ENCODE measurements around the gene THAP8.
A peak's percentile ranks its signal among the peaks of the same experiment; 100 is the strongest.
"Not testable (repeated sequence)": the region's sequence is repeated elsewhere in the genome, so short reads cannot be mapped to it uniquely, and the experiment has no call there.

The THAP8 gene

DNA sequence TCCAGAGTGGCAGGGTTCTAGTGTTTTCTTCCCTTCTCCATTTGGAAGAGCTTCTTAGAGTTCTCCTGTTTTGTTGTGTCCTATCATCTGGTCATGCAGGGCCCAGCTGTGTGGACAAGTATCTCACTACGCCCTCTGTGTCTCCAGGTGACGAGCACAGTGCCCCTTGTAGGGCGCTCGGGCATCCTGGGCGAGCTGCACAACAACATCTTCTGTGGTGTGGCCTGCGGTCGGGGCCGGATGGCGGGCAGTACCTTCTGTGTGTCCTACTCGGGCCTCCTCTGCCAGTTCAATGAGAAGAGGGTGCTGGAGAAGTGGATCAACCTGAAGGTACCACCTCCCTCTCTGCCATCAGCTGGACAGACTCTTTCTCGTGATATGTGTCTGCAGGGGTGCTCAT is 13.6 kb upstream of the THAP8 start:
- no peak for DNase-seq

DNA sequence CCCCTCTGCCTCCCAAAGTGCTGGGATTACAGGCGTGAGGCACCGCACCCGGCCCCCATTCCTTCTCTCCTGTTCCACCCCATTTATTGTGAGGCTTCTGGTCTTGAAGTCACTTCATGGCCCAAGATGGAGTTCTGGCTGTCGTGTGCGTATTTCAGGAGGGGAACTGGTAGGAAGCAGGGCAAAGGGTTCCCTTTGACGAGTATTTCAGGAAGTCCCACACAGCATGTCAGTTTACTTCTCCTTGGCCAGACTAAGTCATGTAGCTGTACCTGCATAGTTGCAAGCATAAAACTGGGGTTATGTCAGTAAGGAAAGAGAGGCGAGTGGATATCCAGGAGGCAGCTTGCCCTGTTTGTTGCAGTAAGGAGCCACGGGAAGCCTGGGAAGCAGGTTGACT is 10.7 kb upstream of the THAP8 start:
- peak in 1 of 2 donors; percentile 40 for DNase-seq

DNA sequence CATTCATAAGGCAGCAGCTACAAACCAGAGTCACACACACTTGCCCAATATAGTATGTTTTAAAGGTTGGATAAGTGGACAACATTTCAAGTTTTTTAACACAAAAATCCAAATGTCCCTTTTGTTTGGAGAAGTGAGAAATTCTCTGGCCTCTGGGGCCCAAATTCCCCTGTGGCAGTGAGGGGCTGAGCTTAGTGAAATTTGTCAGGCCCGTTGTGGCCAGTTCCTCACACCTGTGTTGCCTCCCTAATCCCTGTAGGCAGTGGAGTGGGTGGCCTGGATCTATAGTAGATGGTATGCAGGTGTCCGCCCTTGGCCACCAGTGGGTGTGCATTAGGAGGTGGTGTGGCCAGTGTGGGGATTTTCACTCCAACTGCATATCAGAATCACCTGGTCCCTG is 7.3 kb upstream of the THAP8 start:
- DNase-seq, result no peak

DNA sequence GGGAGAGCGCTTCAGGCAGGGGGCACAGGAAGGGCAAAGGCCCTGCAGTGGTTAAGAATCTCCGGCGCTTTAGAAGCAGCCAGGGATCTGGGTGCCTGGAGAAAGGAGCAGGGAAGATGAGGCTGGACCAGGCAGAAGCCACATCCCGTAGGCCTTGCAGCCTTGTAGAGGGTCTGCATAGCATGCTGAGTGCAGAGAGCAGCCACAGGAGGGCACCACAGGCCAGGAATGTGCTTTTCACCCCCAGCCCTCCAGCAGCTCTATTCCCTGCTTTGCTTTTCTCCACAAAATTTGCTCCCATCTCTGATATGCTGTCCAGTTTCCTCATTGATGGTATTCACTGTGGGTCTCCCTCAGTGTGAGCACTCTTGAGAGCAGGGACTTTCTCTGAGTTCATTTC is 6.3 kb upstream of the THAP8 start:
- DNase-seq, result no peak

DNA sequence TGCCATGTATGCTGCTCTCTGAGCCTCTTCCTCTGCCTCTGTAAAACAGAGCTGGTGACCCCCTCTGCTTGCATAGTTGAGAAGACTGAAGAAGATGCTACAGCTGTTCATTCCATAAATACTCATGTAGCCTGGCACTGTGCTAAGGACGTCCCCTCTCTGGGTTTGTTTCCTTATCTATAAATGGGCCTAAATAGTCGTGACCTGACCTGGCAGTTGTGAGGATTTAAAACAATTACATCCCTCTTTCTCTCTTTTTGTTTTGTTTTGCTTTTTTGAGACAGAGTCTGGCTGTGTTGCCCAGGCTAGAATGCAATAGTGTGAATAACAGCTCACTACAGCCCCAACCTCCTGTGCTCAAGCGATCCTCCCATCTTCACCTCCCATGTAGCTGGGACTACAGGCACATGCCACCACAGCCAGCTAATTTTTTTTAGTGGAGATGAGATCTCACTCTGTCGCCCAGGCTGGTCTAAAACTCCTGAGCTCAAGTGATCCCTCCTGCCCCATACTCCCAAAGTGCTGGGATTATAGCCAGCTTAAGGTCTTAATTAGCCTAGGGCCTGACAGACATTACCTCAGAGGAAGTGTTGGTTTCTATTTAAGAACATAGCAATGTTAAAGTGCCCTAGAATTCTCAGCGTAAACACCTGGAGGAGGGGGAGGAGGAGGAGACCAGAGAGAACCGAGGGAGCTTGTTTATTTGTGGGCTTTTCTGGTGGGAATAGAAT is 5.3 kb upstream of the THAP8 start:
- DNase-seq, result no peak

DNA sequence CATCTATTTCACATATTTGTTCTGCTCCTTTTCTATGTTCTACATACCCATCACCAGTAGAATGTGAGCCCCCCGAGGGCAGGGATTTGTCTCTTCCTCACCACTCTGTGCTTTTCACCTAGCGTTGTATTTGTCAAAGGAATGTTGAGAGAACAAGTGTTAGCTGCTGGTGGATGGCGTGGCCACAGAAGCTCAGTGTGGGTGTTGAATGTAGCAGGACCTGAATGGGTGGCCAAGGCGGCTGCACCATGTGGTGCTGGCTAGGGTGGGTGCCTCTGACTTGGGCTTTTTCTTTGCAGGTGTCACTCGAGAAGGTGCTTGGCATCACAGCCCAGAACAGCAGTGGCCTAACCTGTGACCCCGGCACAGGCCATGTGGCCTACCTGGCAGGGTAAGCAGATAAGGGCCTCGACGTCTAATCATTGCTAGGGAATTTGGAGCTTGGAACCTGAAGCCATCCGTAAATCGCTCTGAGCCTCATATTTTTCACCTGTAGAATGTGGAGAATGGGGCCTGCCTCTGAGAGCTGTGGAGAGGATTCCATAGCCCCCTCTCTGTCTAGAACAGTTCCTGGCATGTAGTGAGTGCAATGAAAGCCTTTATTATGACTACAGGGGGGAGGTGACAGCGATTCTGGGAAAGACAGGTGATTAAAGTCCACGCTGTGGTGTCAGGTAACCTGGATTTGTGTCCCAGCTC is 4.5 kb upstream of the THAP8 start:
- no peak for DNase-seq

DNA sequence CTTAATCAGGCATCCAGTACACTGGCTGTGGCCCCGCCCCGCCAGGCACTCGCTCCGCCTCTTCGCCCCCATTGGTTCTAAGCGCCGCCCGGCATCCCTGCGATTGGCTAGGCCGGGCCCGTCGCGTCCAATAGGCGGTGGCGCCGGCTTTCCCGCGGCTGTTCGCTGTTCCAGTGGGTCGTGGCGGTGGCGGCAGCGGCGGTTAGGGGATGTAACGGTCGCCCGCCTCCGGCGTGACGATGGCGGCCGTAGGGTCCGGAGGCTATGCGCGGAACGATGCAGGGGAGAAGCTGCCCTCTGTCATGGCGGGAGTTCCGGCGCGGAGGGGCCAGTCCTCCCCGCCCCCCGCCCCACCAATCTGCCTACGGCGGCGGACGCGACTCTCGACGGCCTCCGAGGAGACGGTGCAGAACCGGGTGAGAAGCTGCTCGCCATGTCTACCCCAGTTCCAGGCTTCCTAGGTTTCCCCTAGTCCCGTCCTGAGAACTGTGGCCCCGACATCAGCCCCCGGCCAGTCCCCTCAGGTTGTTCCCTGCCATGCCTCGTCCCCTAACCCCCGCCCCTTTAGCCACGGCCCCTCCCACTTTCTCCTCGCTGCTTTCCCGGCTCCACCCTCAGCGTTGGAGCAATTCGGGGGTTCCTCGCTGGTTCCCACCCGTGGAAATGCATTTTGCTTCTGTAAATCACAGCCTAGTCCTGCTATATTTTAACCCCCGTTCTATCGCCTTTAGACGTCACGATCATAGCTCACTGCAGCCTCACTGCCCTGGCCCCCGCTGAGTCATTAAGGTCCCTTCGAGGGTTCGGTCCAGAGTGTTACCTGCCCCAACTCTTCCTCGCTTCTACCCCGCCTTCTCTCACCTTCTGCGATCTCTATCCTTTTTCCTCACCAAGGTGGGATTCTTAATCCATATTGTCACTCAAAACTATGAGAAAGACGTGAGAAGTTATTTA is 925 bp upstream of the THAP8 start, which contains the start of gene WDR62:
TSS of gene WDR62 (plus strand) at position 165 of the 954 bp plus-strand sequence. CDS start at position 240, 75 bp downstream.
- DNase-seq, result peak; percentile 89 to 95

DNA sequence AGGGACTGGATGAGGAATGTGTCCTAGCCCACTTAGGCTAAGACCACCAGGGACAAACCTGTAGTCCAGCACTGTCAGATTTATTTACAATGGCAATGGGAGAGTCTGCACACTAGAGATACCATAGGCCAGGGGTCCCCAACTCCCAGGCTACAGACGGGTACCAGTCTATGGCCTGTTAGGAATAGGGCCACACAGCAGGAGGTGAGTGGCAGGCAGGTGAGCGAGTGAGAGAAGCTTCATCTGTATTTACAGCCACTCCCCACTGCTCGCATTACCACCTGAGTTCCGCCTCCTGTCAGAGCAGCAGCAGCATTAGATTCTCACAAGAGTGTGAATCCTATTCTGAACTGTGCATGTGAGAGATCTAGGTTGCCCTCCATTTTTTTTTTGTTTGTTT is 2.4 kb downstream of the THAP8 start:
- no peak for DNase-seq

DNA sequence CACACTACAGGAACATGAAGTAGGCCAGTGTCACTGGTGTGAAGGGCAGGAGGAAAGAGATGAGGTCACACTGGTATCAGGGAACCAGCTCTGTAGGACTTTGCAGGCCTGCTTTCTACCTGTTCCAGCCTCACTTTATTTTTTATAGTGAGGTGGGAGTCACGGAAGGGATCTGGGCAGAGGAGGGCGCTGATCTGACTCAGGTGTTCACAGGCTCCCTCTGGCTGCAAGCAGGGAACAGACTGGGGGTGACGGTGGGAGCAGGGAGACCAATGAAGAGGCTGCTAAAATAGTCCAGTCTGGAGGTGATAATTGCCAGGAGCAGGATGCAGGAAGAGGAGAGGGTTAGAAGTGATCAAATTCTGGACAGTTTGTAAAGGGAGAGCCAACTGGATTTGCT is 2.8 kb downstream of the THAP8 start:
- DNase-seq, result no peak

DNA sequence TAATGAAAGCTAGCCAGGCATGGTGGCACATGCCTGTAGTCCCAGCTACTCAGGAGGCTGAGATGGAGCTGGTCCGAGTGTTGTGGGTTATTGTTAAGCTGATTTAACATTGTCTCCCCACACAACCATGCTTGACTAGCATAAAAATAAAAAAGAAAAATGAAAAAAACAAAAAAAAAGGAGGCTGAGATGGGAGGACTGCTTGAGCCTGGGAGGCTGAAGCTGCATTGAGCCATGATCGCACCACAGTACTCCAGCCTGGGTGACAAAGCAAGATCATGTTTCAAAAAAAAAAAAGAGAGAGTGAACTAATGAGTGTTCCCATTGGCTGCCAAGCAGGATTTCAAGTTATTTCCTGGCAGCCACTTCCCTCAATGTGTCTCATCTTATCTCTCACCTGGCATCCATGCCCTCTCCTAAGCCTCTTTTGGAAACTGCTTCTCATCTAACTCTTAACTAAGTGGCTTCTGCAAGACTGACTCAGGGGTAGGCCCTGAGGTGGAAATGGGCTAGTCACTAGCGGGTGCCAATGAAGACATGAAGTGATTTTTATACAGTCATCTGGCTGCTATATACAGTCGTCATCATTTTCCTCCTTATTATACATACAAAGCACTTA is 4.9 kb downstream of the THAP8 start:
- no peak for DNase-seq

DNA sequence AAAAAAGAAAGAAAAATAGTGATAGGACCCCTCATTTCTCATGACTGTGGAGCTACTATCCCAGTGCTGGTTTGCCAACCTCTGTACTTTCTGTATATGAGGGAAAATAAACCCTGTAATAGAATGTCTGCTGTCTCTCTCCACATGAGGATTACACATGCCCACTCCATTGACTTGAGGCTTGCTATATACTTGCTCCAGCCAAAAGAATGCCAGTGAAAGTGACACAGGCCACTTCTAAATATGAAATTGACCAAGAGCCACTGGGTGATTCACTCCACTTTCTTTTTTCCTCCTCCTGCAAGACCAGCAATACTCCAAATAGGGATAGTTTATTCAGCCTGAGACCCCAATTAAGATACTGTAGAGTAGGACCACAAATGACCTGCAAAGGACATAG is 6.2 kb downstream of the THAP8 start:
- no peak for DNase-seq

DNA sequence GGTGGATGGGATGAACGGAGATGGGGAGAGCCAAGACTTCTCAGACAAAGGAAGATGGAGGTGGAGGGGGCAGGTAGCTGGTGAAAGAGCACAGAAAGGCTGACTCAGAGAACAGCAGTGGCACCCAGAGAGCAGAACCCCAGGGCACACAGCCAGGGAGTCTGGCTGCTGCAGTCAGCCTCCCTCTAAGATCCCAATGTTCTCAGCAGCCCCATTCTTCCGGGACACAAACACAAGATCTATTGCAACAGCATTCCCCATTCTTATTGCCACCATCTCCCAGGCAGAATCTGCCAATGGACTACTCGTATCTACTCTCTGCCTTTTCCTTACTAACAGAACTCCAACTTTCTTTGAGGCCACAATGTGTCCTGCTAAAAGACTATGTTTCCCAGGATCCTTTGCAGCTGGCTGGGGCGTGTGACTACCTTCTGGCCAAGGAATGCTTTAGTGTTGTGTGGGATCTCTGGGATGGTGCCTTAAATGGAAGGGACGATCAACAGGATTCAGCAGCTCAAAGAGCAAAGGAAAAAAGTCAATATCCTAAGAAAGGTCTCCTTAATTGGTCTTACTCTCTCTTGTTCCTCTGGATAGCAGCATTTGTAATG is 7.5 kb downstream of the THAP8 start:
- DNase-seq, result no peak

DNA sequence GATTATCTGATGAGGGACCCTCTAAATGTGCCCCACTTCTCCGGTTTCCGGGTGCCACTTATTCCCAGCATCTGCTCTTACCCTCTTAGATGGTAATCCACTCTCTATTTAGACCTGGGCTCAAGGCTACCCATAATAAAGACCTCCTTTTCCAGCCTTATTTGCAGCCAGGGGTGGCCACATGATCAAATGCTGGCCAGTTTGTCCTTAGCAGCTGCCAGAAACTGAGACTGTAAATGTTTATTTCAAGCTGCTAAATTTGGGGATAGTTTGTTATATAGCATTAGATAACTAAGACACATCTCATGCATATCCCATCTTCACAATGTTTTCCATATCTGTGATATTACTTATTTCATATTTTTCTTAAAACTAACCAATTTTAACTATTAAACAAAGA is 10.1 kb downstream of the THAP8 start:
- no peak for DNase-seq

DNA sequence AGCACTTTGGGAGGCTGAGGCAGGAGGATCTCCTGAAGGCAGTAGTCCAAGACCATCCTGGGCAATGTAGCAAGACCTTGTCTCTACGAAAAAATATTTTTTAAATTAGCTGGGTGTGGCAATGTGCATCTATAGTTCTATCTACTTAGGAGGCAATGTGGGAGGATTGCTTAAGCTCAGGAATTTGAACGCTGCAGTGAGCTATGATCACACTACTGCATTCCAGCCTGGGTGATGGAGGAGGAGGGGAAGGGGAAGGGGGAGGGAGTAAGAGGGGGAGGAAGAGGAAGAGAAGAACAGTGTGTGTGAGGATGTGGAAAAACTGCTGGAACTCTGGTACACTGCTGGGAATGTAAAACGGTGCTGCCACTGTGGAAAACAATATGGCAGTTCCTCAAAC is 12.3 kb downstream of the THAP8 start:
- peak; percentile 53 to 71 for DNase-seq

DNA sequence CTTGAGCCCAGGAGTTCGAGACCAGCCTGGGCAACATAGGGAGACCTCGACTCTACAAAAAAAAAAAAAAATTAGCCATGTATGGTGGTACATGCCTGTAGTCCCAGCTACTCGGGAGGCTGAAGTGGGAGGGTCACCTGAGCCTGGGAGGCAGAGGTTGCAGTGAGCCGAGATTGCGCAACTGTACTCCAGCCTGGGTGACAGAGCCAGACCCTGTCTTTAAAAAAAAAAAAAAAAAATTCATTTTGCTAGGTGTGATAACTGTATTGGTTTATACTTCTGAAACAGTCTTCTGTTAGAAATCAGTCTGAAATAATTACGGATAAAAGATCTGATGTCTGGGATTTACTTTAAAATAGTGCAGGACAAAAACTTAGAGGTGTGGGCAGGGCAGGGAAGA is 13.0 kb downstream of the THAP8 start:
- DNase-seq, result not testable (repeated sequence)

DNA sequence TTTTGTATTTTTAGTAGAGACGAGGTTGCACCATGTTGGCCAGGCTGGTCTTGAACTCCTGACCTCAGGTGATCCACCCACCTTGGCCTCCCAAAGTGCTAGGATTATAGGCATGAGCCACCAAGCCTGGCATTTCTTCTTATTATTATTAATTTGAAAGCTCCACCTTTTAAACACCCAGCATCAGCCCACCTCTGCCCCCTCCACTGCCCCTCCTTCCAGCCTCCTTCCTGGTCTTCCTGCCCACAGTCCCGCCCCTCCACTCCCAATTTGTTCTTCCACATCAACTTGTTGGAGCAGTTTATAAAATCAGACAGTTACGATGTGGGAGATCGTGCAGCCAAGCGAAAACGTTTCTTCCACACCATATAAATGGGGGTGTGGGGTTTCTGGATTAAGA is 13.6 kb downstream of the THAP8 start:
- DNase-seq, result no peak

DNA sequence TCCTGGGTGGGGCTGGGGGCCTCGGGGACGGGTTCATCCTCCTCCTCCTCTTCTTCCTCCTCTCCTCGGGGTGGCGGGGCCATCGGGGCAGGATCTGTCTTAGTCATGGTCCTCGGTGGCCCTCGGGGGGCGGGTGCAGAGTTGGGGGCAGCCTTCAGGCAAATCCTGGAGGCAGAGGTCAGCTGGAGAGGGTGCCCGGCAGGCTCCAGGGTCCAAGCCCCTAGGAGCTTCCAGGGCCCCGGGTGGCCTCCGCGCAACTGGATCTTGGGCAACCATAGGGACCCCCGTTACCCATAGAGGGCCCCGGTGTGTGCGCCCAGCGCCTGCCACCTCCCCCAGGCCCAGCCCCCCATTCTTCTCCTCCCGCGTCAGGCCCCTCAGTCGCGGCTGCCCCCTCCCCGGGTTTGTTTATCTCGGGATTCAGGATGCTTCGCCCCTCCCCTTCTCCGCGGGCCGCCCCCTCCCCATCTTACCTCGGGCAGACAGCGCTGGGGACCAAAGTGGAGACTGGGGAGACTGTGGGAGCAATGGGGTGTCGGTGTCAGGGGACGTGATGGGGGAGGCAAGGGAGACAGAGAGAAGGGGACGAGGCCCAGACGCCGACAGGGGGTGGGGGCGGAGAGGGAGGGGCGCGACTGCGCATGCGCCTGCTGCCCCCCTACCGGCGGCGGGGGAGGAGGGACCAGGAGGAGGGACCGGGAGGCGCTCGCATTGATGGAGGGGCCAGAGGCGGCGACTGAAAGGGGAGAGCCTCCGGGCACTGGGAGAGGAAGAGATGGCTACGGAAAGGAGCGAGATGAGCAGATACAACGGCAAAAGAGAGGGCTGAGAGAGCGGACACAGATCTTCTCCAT is 21.6 kb downstream of the THAP8 start, which contains the start of gene CLIP3:
TSS of gene CLIP3 (minus strand) at position 623 of the 854 bp plus-strand sequence. CDS start at position 107, 516 bp downstream.
- no peak for DNase-seq

DNA sequence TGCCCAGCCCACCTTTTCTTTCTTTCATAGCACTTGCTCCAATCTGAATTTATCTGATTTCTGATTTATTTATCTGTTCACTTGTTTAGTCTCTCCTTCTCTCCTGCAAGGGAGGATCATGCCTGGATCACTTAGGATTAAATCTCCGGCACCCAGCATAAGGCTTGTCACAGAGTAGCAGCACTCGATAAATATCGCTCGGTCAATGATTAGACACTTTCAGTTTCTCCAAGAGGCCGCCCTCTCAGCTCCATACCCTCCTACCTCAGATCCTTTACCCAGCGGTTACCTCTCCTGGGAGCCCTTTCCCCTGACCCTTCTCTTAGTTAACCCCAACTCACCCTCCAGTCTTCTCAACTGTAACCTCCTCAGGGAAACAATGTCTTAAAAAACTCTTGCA is 22.8 kb downstream of the THAP8 start:
- DNase-seq, result no peak

DNA sequence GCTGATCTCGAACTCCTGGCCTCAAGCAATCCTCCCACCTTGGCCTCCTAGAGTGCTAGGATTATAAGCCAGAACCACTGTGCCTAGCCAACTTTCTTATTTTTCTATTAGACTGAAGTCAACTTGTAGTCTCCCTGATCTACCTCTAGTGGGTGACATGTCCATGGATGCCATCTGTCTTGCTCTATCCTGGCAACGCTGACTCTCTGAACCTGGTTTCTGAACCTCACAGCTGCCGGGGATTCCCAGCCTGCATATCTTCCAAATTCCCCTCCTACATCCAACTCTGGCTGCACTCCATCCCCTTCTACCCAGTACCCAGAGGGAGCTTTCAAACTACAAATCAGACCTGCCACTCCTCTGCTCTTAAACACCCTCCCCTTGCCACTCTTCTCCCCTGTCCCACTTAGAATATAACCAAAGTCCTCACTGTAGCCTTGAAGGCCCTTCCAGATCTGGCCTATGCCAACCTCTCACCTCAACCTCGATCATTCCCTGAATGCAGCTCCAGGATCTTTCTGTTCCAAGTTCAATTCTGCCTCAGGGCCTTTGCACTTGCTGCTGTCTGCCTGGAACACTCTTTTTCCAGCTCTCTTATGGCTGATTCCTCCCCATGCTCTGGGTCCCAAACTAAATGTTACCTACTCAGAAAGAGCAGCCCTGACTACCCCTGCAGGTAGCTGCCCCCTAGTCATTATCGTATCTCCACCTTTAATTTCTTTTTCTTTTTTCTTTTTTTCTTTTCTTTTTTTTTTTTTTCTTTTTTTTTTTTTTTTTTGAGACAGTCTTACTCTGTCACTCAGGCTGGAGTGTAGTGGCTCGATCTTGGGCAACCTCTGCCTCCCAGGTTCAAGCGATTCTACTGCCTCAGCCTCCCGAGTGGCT is 23.6 kb downstream of the THAP8 start:
- DNase-seq, result peak; percentile 16 to 64

DNA sequence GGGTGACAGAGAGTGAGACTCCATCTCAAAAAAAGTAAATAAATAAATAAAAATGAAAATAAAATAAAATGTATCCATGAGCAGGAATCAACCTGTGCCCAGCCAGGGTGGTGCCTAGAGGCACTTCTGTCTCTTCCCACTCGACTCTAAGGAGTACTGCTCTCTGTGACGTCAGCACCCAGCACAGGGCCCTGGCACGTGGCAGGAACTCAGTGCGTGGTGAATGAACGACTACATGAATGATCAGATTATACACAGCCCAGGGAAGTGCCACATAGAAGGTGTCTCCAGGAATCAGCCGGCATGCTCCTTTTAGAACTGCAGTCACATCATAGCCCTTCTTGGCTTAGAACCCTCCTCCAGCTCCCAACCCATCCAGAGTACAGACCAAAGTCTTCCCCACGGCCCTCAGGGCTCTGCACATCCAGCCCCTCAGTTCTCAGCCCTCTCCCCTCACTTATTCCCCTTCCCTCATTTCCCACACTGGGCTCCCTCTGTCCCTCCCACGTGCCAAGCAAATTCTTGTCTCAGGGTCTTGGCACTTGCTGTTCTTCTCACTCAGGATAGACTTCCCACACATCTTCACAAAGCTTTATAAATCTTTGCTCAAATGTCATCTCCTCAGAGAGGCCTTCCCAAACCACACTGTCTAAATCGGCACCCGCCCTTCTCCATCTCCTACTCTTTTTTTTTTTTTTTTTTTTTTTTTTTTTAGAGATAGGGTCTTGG is 25.6 kb downstream of the THAP8 start:
- DNase-seq, result no peak

All from inflammatory macrophage treated with lipopolysaccharide for 1 hour (primary cell).